Stomach (tissue), 9 donors: ENCODE results near the gene ARF6. TPM values are rescaled to one million over a fixed set of nuclear protein-coding genes. Genes with fewer than 3 reads are reported as not detected.

Source experiments
- DNase-seq, 2 donors: peaks; one replicate each; pipeline versions ENCODE4 v3.0.0 to v3.0.0-alpha.2; 2013 to 2019
- H3K27ac ChIP-seq, 5 donors: fragments of 200-600 bp in 4 of 5; sonication (generic) in 4 of 5; one replicate each; pipeline ENCODE4 v1.5.1; 2013 to 2019; ENCODE audit warnings: mild to moderate bottlenecking in 1 of 5, moderate library complexity in 1 of 5
- H3K27me3 ChIP-seq, 3 donors: fragments of 200-600 bp; sonication (generic); one replicate each; pipeline ENCODE4 v1.5.1; 2017 to 2019; ENCODE audit warnings: mixed run types in 1 of 3
- H3K36me3 ChIP-seq, 4 donors: fragments of 200-600 bp; sonication (generic); 1 replicate in 3 of 4; 2 replicates in 1 of 4; pipeline ENCODE4 v1.5.1; 2016 to 2019
- H3K4me1 ChIP-seq, 4 donors: fragments of 200-600 bp; sonication (generic); one replicate each; pipeline ENCODE4 v1.5.1; 2016 to 2019
- H3K4me3 ChIP-seq, 4 donors: fragments of 200-600 bp; sonication (generic) in 3 of 4; one replicate each; pipeline ENCODE4 v1.5.1; 2016 to 2019; ENCODE audit warnings: mild to moderate bottlenecking in 1 of 4
- H3K9me3 ChIP-seq, 4 donors: fragments of 200-600 bp; sonication (generic); one replicate each; pipeline ENCODE4 v1.5.1; 2016 to 2019
- EP300 ChIP-seq: sonication (generic); formaldehyde crosslinking; IDR thresholded peaks from one replicate; pipeline ENCODE4 v1.6.1; 2017; ENCODE audit warnings: antibody characterized with exemption
- POLR2A ChIP-seq, 4 donors: fragments of 450-650 bp; IDR thresholded peaks; one replicate each; pipeline ENCODE4 v1.6.1; 2016; ENCODE audit warnings: antibody characterized with exemption in 4 of 4, control low read depth in 2 of 4, mild to moderate bottlenecking in 1 of 4, moderate library complexity in 1 of 4
- POLR2AphosphoS5 ChIP-seq, 3 donors: sonication (generic); formaldehyde crosslinking; IDR thresholded peaks; one replicate each; pipeline ENCODE4 v1.6.1; 2016; ENCODE audit warnings: antibody characterized with exemption in 3 of 3
- WGBS, 5 donors: extraction: QIAGEN DNeasy Blood & Tissue Kit in 3 of 5; methylation state at CpG; one replicate each; pipeline versions ENCODE4 v1.1.5 to v1.1.7; 2013 to 2018; 5-methylcytosine and 5-hydroxymethylcytosine counted together
- intact Hi-C: fragments of 100-400 bp; cut with DNase I; formaldehyde crosslinking; loops from one replicate; pipeline ENCODE4 v1.15.1; 2023; ENCODE audit warnings: low total_unique reads
- polyA plus RNA-seq, 3 donors: library from polyadenylated mRNA; stranded (reverse); fragments of 200-250 nt; gene quantifications; one replicate each; pipeline ENCODE4 v1.2.3, GENCODE V29; 2013
- total RNA-seq, 5 donors: library from RNA; depleted of rRNA; stranded (reverse); fragments of >200 nt; gene quantifications; one replicate each; pipeline versions ENCODE4 v1.1.0 to v1.2.3, GENCODE V29; 2014 to 2016
- TF ChIP-seq, protein P1 (sequence below), 7 experiments: fragments of 450-650 bp in 4 of 7; fragments of 200-600 bp in 3 of 7; sonication (generic) in 3 of 7; IDR thresholded peaks; one replicate each; pipeline ENCODE4 v1.5.1; 2016 to 2019; ENCODE audit warnings: antibody characterized with exemption in 7 of 7, control low read depth in 2 of 7, mild to moderate bottlenecking in 1 of 7
- donor health status: healthy with polysubstance abuse.
- donor health status: Bipolar disorder and iron deficiency.
- donor health status: healthy.

The ARF6 gene
- total and polyA plus RNA-seq, 8 donors = 19.8 to 104 (median 48.4) TPM

DNA sequence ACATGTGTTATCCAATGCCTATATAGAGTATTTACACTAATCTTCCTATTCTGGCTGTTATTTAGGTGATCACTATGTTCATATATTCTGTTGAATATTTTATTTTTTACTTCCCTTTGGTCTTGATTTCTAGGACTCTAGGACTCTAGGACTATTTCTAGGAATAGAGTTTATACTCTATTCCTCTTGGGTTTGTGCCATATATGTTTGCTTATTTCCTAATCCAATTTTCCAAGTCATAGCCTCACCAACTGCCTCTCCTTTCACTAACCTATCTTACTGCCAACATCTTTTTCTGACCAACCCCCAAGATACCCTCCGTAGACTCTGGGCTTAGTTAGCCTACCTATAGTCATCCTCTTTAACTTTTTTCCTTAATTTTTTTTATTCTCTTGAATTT is 28.5 kb downstream of the ARF6 start:
- H3K27ac ChIP-seq = no peak overlapping the region
- H3K4me3 ChIP-seq = no peak overlapping the region
- intact Hi-C loops = no loop called here
- peaks cover 0 to 6% (median 0%) of the 10 kb centered on the region in 4 donors for H3K4me1 ChIP-seq
- 75 to 95% (median 92%) methylated on average over 1 of the region's 1 CpG for WGBS, 5 donors
- TF ChIP-seq EP300 (no peak), POLR2AphosphoS5 (IDR thresholded peaks at IDR 0.05) (no peak), POLR2A (IDR thresholded peaks at IDR 0.05) (no peak)
- TF ChIP-seq, protein P1, sequence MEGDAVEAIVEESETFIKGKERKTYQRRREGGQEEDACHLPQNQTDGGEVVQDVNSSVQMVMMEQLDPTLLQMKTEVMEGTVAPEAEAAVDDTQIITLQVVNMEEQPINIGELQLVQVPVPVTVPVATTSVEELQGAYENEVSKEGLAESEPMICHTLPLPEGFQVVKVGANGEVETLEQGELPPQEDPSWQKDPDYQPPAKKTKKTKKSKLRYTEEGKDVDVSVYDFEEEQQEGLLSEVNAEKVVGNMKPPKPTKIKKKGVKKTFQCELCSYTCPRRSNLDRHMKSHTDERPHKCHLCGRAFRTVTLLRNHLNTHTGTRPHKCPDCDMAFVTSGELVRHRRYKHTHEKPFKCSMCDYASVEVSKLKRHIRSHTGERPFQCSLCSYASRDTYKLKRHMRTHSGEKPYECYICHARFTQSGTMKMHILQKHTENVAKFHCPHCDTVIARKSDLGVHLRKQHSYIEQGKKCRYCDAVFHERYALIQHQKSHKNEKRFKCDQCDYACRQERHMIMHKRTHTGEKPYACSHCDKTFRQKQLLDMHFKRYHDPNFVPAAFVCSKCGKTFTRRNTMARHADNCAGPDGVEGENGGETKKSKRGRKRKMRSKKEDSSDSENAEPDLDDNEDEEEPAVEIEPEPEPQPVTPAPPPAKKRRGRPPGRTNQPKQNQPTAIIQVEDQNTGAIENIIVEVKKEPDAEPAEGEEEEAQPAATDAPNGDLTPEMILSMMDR (IDR thresholded peaks at IDR 0.05) = no peak
- no peaks in the 10 kb centered on the region for H3K9me3 ChIP-seq
- H3K27me3 ChIP-seq = no peaks in the 10 kb centered on the region
- no peaks in the 10 kb centered on the region for H3K36me3 ChIP-seq
- DNase-seq = no peak

DNA sequence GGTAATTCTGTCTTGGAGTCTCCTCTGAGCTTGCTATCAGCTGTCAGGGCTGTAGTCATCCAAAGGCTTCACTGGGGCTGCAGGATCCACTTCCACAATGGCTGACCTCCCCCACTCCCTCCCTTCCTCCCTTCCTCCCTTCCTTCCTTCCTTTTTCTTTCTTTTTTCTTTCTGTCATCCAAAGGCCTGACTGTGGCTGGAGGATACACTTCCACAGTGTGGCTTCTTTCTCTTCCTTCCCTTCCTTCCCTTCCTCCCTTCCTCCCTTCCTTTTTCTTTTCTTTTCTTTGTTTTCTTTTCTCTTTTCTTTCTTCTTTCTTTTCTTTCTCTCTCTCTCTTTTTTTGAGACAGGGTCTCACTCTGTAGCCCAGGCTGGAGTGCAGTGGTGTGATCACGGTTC is 30.6 kb downstream of the ARF6 start:
- no peak overlapping the region for H3K4me3 ChIP-seq
- H3K27me3 ChIP-seq = no peaks in the 10 kb centered on the region
- WGBS, 5 donors = 87 to 100% (median 92%) methylated on average over 1 of the region's 1 CpG
- no peaks in the 10 kb centered on the region for H3K36me3 ChIP-seq
- DNase-seq = no peak
- no peak overlapping the region for H3K27ac ChIP-seq
- H3K4me1 ChIP-seq = peaks cover 0 to 6% (median 0%) of the 10 kb centered on the region in 4 donors
- intact Hi-C loops = no loop called here
- TF ChIP-seq EP300 (no peak), POLR2AphosphoS5 (IDR thresholded peaks at IDR 0.05) (no peak)
- TF ChIP-seq, protein P1 (IDR thresholded peaks at IDR 0.05) = no peak
- H3K9me3 ChIP-seq = no peaks in the 10 kb centered on the region

DNA sequence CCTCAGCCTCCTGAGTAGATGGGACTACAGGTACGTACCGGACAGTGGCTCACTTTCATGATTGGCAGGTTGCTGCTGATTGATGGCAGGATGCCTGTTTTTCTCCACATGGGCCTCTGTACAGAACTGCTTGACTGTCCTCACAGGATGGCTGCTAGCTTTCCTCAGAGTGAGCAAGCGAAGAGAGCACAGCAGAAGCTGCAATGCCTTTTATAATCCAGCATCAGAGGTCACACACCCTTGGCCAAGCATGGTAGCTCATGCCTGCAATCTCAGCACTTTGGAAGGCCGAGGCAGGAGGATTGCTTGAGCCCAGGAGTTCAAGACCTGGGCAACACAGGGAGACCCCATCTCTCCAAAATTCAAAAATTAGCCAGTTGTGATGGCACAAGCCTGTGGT is 31.0 kb downstream of the ARF6 start:
- Histone ChIP-seq H3K9me3 (no peaks in the 10 kb centered on the region), H3K4me1 (peaks cover 0 to 6% (median 0%) of the 10 kb centered on the region in 4 donors), H3K36me3 (no peaks in the 10 kb centered on the region), H3K27ac (no peak overlapping the region), H3K4me3 (no peak overlapping the region), H3K27me3 (no peaks in the 10 kb centered on the region)
- 79 to 96% (median 88%) methylated on average over 3 to 4 of the region's 4 CpGs for WGBS, 5 donors
- TF ChIP-seq POLR2A (IDR thresholded peaks at IDR 0.05) (no peak), POLR2AphosphoS5 (IDR thresholded peaks at IDR 0.05) (no peak), EP300 (no peak)
- TF ChIP-seq, protein P1 (IDR thresholded peaks at IDR 0.05) = no peak
- intact Hi-C loops = no loop called here
- no peak for DNase-seq

DNA sequence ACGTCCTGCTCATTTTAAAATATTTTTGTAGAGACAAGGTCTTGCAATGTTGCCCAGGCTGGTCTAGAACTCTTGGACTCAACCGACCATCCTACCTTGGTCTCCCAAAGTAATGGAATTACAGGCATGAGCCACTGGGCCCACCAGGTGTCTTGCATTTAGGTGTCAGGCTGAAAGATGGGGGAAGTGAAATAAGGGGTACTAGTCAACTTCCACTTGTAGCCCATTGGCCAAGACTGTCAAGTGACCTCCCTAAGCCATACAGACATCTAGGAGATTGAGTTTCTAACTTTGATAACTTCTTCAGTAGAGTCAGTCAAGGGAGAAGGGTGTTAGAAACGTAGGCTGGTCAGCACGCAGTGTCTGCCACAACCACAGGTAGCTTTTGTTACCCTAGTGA is 32.0 kb downstream of the ARF6 start:
- no peaks in the 10 kb centered on the region for H3K36me3 ChIP-seq
- no peaks in the 10 kb centered on the region for H3K9me3 ChIP-seq
- H3K27ac ChIP-seq = no peak overlapping the region
- no peak overlapping the region for H3K4me3 ChIP-seq
- no peaks in the 10 kb centered on the region for H3K27me3 ChIP-seq
- H3K4me1 ChIP-seq = peaks cover 0 to 6% (median 0%) of the 10 kb centered on the region in 4 donors
- no peak for TF ChIP-seq EP300
- TF ChIP-seq POLR2A (IDR thresholded peaks at IDR 0.05) = no peak
- 90 to 97% (median 95%) methylated on average over 4 of the region's 4 CpGs for WGBS, 5 donors
- intact Hi-C loops = no loop called here
- no peak for DNase-seq

DNA sequence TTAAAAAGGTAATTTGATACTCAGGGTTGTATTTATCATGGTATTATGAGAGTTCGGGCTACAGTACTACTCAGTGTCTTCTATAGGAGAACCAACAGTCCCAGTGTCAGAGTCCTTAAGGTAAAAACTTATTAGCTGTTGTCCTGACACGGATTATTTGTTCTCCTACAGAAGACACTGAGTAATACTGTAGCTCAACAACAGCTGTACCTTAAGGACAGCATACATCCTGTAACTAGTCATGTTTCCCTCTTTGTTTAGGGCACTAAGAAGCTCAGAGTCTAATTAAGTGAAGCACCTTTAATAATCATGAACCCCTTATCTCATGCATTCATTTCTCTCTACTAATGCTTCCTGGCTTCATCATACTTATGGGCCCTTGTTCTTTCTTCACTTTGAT is 33.9 kb downstream of the ARF6 start:
- Histone ChIP-seq H3K9me3 (no peaks in the 10 kb centered on the region), H3K27me3 (no peaks in the 10 kb centered on the region), H3K4me3 (no peak overlapping the region), H3K4me1 (no peaks in the 10 kb centered on the region), H3K27ac (no peak overlapping the region), H3K36me3 (no peaks in the 10 kb centered on the region)
- intact Hi-C loops = no loop called here
- TF ChIP-seq EP300 (no peak), POLR2AphosphoS5 (IDR thresholded peaks at IDR 0.05) (no peak), POLR2A (IDR thresholded peaks at IDR 0.05) (no peak)
- TF ChIP-seq, protein P1 (IDR thresholded peaks at IDR 0.05) = no peak
- no peak for DNase-seq
- 79 to 91% (median 89%) methylated on average over 2 of the region's 2 CpGs for WGBS, 5 donors
